Lower lobe of right lung (tissue), 2 donors: Measurements from ENCODE around the gene POTEE. TPM values are rescaled to one million over a fixed set of nuclear protein-coding genes. Genes with fewer than 3 reads are reported as not detected.
"Not testable (repeated sequence)": the region's sequence is repeated elsewhere in the genome, so short reads cannot be mapped to it uniquely, and the experiment has no call there.

ENCODE experiments used
- ATAC-seq, 2 donors: fragments of 200-7000 bp; cut with Tn5 transposase; one replicate each; pipeline ENCODE4 v1.9.1; 2020 to 2022; ENCODE audit warnings: mild to moderate bottlenecking in 2 of 2, moderate library complexity in 2 of 2
- DNase-seq: peaks from one replicate; pipeline ENCODE4 v3.0.0-alpha.2; 2020
- H3K27ac ChIP-seq: fragments of 200-600 bp; one replicate; pipeline ENCODE4 v1.8.0; 2022
- H3K27me3 ChIP-seq: fragments of 200-600 bp; one replicate; pipeline ENCODE4 v1.8.0; 2022; ENCODE audit warnings: low read depth
- H3K36me3 ChIP-seq: fragments of 200-600 bp; one replicate; pipeline ENCODE4 v1.8.0; 2022; ENCODE audit warnings: mild to moderate bottlenecking
- H3K4me1 ChIP-seq: fragments of 200-600 bp; one replicate; pipeline ENCODE4 v1.8.0; 2022
- H3K4me3 ChIP-seq: fragments of 200-600 bp; one replicate; pipeline ENCODE4 v1.8.0; 2022; ENCODE audit warnings: mild to moderate bottlenecking
- H3K9me3 ChIP-seq: fragments of 200-600 bp; one replicate; pipeline ENCODE4 v1.8.0; 2022
- intact Hi-C: fragments of 100-400 bp; cut with DNase I; formaldehyde crosslinking; loops from one replicate; pipeline ENCODE4 v1.11.0; 2022
- long read RNA-seq: library from polyadenylated mRNA; unstranded; transcript quantifications from one replicate; pipeline ENCODE4 v2.0.0, GENCODE V29; 2021
- total RNA-seq: library from RNA; stranded (reverse); fragmentation: NEBNext Ultra II Directional; extraction: Animal tissue kit (Norgen Biotek cat#: 25700); gene quantifications from one replicate; pipeline ENCODE4 v1.2.1, GENCODE V29; 2021
- TF ChIP-seq, protein P1 (sequence below): fragments of 200-600 bp; IDR thresholded peaks from one replicate; pipeline ENCODE4 v1.8.0; 2022; ENCODE audit warnings: antibody characterized with exemption, mild to moderate bottlenecking
- donor health status: DM: no; HTN: yes; CAD: no; lungs with severe emphysema.

POTEE gene
- 0.18 TPM for total RNA-seq
- long read RNA-seq, result 0 reads

GRCh38 chr2:131209030-131209772 lies at the start of gene POTEE:
POTEE (plus strand) TSS chr2:131209536; CDS start chr2:131218403, 8,867 bp downstream.
- ATAC-seq, result peak in 1 of 2 donors; percentile 23
- intact Hi-C loops, H3K27ac ChIP-seq, H3K27me3 ChIP-seq, H3K4me1 ChIP-seq, H3K9me3 ChIP-seq, H3K36me3 ChIP-seq, DNase-seq, H3K4me3 ChIP-seq: not testable (repeated sequence)

GRCh38 chr2:131165562-131165961 lies 43.8 kb upstream of the POTEE start:
- H3K4me3 ChIP-seq, H3K4me1 ChIP-seq, H3K9me3 ChIP-seq, intact Hi-C loops, DNase-seq, H3K27ac ChIP-seq, H3K36me3 ChIP-seq, H3K27me3 ChIP-seq, ATAC-seq: not testable (repeated sequence)

DNA sequence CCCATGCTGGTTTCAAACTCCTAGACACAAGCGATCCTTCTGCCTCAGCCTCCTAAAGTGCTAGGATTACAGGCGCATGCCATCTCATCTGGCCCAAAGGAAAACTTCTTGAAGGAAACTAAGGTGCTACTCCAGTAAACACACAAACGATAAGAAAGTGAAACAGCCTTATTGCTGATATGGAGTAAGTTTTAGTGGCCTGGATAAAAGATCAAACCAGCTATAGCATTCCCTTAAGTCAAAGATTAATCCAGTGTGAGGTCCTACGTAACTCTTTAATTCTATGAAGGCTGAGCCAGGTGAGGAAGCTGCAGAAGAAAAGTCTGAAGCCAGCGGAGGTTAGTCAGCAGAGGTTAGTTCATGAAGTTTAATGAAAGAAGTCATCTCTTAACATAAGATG lies 40.8 kb upstream of the POTEE start:
- no peak for ATAC-seq
- Histone ChIP-seq H3K4me3 (no peak overlapping the region), H3K4me1 (no peaks in the 10 kb centered on the region), H3K9me3 (no peaks in the 10 kb centered on the region), H3K27ac (no peak overlapping the region), H3K36me3 (no peaks in the 10 kb centered on the region), H3K27me3 (no peaks in the 10 kb centered on the region)
- no peak for DNase-seq
- TF ChIP-seq, protein P1, sequence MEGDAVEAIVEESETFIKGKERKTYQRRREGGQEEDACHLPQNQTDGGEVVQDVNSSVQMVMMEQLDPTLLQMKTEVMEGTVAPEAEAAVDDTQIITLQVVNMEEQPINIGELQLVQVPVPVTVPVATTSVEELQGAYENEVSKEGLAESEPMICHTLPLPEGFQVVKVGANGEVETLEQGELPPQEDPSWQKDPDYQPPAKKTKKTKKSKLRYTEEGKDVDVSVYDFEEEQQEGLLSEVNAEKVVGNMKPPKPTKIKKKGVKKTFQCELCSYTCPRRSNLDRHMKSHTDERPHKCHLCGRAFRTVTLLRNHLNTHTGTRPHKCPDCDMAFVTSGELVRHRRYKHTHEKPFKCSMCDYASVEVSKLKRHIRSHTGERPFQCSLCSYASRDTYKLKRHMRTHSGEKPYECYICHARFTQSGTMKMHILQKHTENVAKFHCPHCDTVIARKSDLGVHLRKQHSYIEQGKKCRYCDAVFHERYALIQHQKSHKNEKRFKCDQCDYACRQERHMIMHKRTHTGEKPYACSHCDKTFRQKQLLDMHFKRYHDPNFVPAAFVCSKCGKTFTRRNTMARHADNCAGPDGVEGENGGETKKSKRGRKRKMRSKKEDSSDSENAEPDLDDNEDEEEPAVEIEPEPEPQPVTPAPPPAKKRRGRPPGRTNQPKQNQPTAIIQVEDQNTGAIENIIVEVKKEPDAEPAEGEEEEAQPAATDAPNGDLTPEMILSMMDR, result no peak
- intact Hi-C loops, result no loop called here

GRCh38 chr2:131178050-131178449 lies 31.3 kb upstream of the POTEE start:
- H3K27me3 ChIP-seq, DNase-seq, H3K27ac ChIP-seq, H3K9me3 ChIP-seq, intact Hi-C loops, H3K4me1 ChIP-seq, H3K36me3 ChIP-seq, H3K4me3 ChIP-seq, ATAC-seq: not testable (repeated sequence)

GRCh38 chr2:131178721-131179418 lies 30.5 kb upstream of the POTEE start:
- H3K9me3 ChIP-seq, result not testable (repeated sequence)

GRCh38 chr2:131181451-131181850 lies 27.9 kb upstream of the POTEE start:
- H3K4me3 ChIP-seq, H3K27ac ChIP-seq, ATAC-seq, intact Hi-C loops, H3K27me3 ChIP-seq, DNase-seq, H3K9me3 ChIP-seq, H3K36me3 ChIP-seq, H3K4me1 ChIP-seq: not testable (repeated sequence)

More at GRCh38 chr2:131178721-131179418, 30.5 kb upstream of the POTEE start:
- ATAC-seq, DNase-seq, H3K27me3 ChIP-seq, H3K36me3 ChIP-seq, H3K4me1 ChIP-seq, H3K27ac ChIP-seq, intact Hi-C loops, H3K4me3 ChIP-seq: not testable (repeated sequence)

- H3K4me1 ChIP-seq, H3K27ac ChIP-seq, H3K27me3 ChIP-seq, H3K9me3 ChIP-seq, DNase-seq, H3K4me3 ChIP-seq, intact Hi-C loops, H3K36me3 ChIP-seq, ATAC-seq: not testable (repeated sequence)
These were observed 15.9 kb upstream of the POTEE start for GRCh38 chr2:131193421-131193820.

GRCh38 chr2:131196186-131196585 lies 13.2 kb upstream of the POTEE start:
- intact Hi-C loops, H3K27me3 ChIP-seq, H3K4me3 ChIP-seq, H3K9me3 ChIP-seq, H3K4me1 ChIP-seq, ATAC-seq, H3K27ac ChIP-seq, H3K36me3 ChIP-seq, DNase-seq: not testable (repeated sequence)

DNA sequence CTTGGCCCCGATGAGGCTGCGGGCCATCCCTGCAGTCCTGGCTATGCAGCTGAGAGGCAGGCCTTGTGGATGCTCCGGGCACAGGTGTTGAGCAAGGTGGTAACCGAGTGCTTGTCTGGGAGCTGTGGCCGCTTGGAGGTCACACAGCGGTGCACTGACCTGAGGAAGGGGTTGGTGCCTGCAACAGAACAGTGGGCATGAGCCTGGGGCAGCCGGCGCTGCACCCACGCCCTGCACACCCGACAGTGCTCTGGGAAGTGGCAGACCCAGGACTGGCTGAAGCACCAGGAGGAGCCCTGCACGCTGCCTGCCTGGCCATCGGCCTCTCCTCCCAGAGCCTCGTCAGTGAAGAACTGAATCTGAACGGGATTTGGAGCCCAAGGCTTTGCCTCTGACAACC lies 8.2 kb upstream of the POTEE start:
- no peak for ATAC-seq
- no peaks in the 10 kb centered on the region for H3K27me3 ChIP-seq

GRCh38 chr2:131207839-131208238 lies 1.5 kb upstream of the POTEE start:
- DNase-seq, H3K4me1 ChIP-seq, ATAC-seq, H3K36me3 ChIP-seq, H3K27me3 ChIP-seq, H3K27ac ChIP-seq, H3K9me3 ChIP-seq, intact Hi-C loops, H3K4me3 ChIP-seq: not testable (repeated sequence)

More for the DNA sequence above, 8.2 kb upstream of the POTEE start:
- intact Hi-C loops, result no loop called here
- H3K9me3 ChIP-seq, result no peaks in the 10 kb centered on the region
- TF ChIP-seq, protein P1, result no peak
- DNase-seq, result no peak
- H3K27ac ChIP-seq, result no peak overlapping the region
- no peak overlapping the region for H3K4me3 ChIP-seq
- H3K4me1 ChIP-seq, result no peaks in the 10 kb centered on the region
- H3K36me3 ChIP-seq, result no peaks in the 10 kb centered on the region

DNA sequence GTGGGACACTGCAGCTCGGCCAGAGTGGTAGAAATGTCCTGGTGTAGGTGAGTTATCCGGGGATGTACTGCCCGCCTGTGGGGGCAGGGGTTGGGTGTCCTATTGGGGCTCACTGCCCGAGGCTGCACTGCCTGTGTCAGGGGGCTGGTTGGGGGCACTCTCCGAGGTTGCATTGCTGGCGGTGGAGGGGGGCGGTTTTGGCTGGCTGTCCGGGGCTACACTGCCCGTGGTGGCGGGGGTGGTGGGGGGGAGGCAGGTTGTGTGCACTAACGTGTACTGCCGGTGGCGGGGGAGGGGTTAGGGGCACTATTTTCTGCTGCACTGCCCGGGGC lies 403 bp downstream of the POTEE start:
- H3K27ac ChIP-seq, H3K36me3 ChIP-seq, H3K27me3 ChIP-seq, H3K4me1 ChIP-seq, H3K4me3 ChIP-seq, intact Hi-C loops, H3K9me3 ChIP-seq, DNase-seq: not testable (repeated sequence)
- peak in 1 of 2 donors; percentile 49 for ATAC-seq
